Measurements from ENCODE around the gene GAS7. TPM values are rescaled to one million over a fixed set of nuclear protein-coding genes. Genes with fewer than 3 reads are reported as not detected.

Gene GAS7
- total and polyA plus RNA-seq, 12 donors: 19.8 to 111 (median 61.8) TPM

- H3K27ac ChIP-seq: peak overlapping the region in 4 of 10 donors; percentile 3 to 84 (median 17)
Measured at GRCh38 chr17:10172241-10172741, 26.1 kb downstream of the GAS7 start.

GRCh38 chr17:10171581-10171981 is 26.8 kb downstream of the GAS7 start:
- WGBS, 2 donors: 4 to 11% methylated on average over 6 of the region's 6 CpGs
- Histone ChIP-seq H3K36me3 (no peaks in the 10 kb centered on the region), H3K27me3 (peaks cover 0 to 9% (median 0%) of the 10 kb centered on the region in 7 donors), H3K4me1 (peaks cover 0 to 39% (median 17%) of the 10 kb centered on the region in 9 donors), H3K4me3 (no peak overlapping the region), H3K27ac (peak overlapping the region in 6 of 10 donors; percentile 3 to 84 (median 32)), H3K9me3 (peaks cover 0 to 5% (median 0%) of the 10 kb centered on the region in 11 donors)
- intact Hi-C loops (cut with DNase I): no loop called here
- ATAC-seq (no peak), DNase-seq (no peak)
- TF ChIP-seq CTCF (IDR thresholded peaks at IDR 0.05): no peak

More at GRCh38 chr17:10172241-10172741, 26.1 kb downstream of the GAS7 start:
- intact Hi-C loops (cut with DNase I): no loop called here
- Histone ChIP-seq H3K4me1 (peaks cover 0 to 39% (median 17%) of the 10 kb centered on the region in 9 donors), H3K4me3 (no peak overlapping the region), H3K9me3 (peaks cover 0 to 5% (median 0%) of the 10 kb centered on the region in 11 donors), H3K27me3 (peaks cover 0 to 9% (median 0%) of the 10 kb centered on the region in 7 donors), H3K36me3 (no peaks in the 10 kb centered on the region)
- ATAC-seq: peak in 4 of 8 donors; percentile 29 to 52 (median 36)
- WGBS, 2 donors: 44 to 45% methylated on average over 3 of the region's 3 CpGs
- no peak for TF ChIP-seq CTCF (IDR thresholded peaks at IDR 0.05)
- DNase-seq: no peak

- 27 to 32% methylated on average over 8 of the region's 8 CpGs for WGBS, 2 donors
- DNase-seq: peak in 1 of 2 donors; percentile 25
- Histone ChIP-seq H3K4me3 (no peak overlapping the region), H3K4me1 (peaks cover 0 to 39% (median 17%) of the 10 kb centered on the region in 9 donors), H3K27me3 (peaks cover 0 to 9% (median 0%) of the 10 kb centered on the region in 7 donors), H3K36me3 (no peaks in the 10 kb centered on the region), H3K9me3 (peaks cover 0 to 5% (median 0%) of the 10 kb centered on the region in 11 donors), H3K27ac (peak overlapping the region in 6 of 10 donors; percentile 3 to 84 (median 32))
- no peak for TF ChIP-seq CTCF (IDR thresholded peaks at IDR 0.05)
- peak in 7 of 8 donors; percentile 18 to 69 (median 54) for ATAC-seq
- intact Hi-C loops (cut with DNase I): no loop called here
Measured at GRCh38 chr17:10171122-10171571, 27.3 kb downstream of the GAS7 start.

- no peak for ATAC-seq
- 76 to 94% methylated on average over 3 of the region's 3 CpGs for whole genome bisulfite sequencing, 2 donors
- H3K27ac ChIP-seq: no peak overlapping the region
Measured at GRCh38 chr17:10170233-10170632, 28.2 kb downstream of the GAS7 start.

More at GRCh38 chr17:10170233-10170632, 28.2 kb downstream of the GAS7 start:
- peaks cover 0 to 39% (median 17%) of the 10 kb centered on the region in 9 donors for H3K4me1 ChIP-seq
- TF ChIP-seq CTCF (IDR thresholded peaks at IDR 0.05): no peak
- no peak overlapping the region for H3K4me3 ChIP-seq
- H3K27me3 ChIP-seq: peaks cover 0 to 9% (median 0%) of the 10 kb centered on the region in 7 donors
- DNase-seq: no peak
- intact Hi-C loops (cut with DNase I): no loop called here
- H3K36me3 ChIP-seq: no peaks in the 10 kb centered on the region
- H3K9me3 ChIP-seq: peaks cover 0 to 5% (median 0%) of the 10 kb centered on the region in 11 donors

Measured in heart right ventricle (tissue), 16 donors.